IMR-90 (cell line): ENCODE data around the gene CPNE6. TPM values are rescaled to one million over a fixed set of nuclear protein-coding genes. Genes with fewer than 3 reads are reported as not detected.

Source experiments
- ATAC-seq: fragments of 200-7000 bp; cut with Tn5 transposase; 2 replicates; pipeline ENCODE4 v1.9.1; 2020; ENCODE audit warnings: low read depth, mild to moderate bottlenecking, moderate library complexity
- BruUV-seq: library from RNA; stranded (reverse); fragments of 400-500 nt; replicated peaks from 2 replicates; lab custom pipeline; 2021; lab: Mats Ljungman, UMichigan
- CTCF ChIA-PET: fragments of 300-600 bp; formaldehyde crosslinking; extraction: SDS; loops from one replicate; lab custom pipeline; 2021; ENCODE audit warnings: antibody characterized with exemption; lab: Yijun Ruan, JAX
- POLR2A ChIA-PET: fragments of 300-600 bp; sonication (Branson Sonifier 250); formaldehyde crosslinking; loops from one replicate; lab custom pipeline; 2022; ENCODE audit warnings: antibody characterized with exemption; ENCODE audit not compliant: unreplicated experiment; lab: Charles Lee
- DNase-seq: peaks from one replicate; pipeline ENCODE4 v3.0.0; 2013
- H2AFZ ChIP-seq: replicated peaks from 2 replicates; pipeline ENCODE3; 2013; ENCODE audit warnings: low read length, mild to moderate bottlenecking; ENCODE audit not compliant: poor library complexity
- H2AK5ac ChIP-seq: 2 replicates; pipeline ENCODE4 v1.6.1; 2013; ENCODE audit warnings: low read depth, low read length, inconsistent platforms
- H2AK9ac ChIP-seq: replicated peaks from 2 replicates; pipeline ENCODE3; 2013; ENCODE audit warnings: mild to moderate bottlenecking, low read depth, low read length, moderate library complexity; ENCODE audit not compliant: poor library complexity
- H2BK120ac ChIP-seq: 2 replicates; pipeline ENCODE4 v1.6.1; 2013; ENCODE audit warnings: low read depth, low read length, inconsistent platforms
- H2BK15ac ChIP-seq: 3 replicates; pipeline ENCODE4 v1.6.1; 2013; ENCODE audit warnings: low read depth, low read length, inconsistent platforms
- H2BK20ac ChIP-seq: 2 replicates; pipeline ENCODE4 v1.6.1; 2013; ENCODE audit warnings: low read depth, mild to moderate bottlenecking, inconsistent platforms, low read length, moderate library complexity
- H2BK5ac ChIP-seq: 2 replicates; pipeline ENCODE4 v1.6.1; 2013; ENCODE audit warnings: mild to moderate bottlenecking, low read depth, low read length, inconsistent platforms; ENCODE audit not compliant: poor library complexity, severe bottlenecking
- H3K14ac ChIP-seq: replicated peaks from 2 replicates; pipeline ENCODE4 v1.6.1; 2013; ENCODE audit warnings: low read depth, low read length, inconsistent platforms
- H3K18ac ChIP-seq: 2 replicates; pipeline ENCODE4 v1.6.1; 2013; ENCODE audit warnings: low read depth, low read length, control low read depth
- H3K23ac ChIP-seq: 2 replicates; pipeline ENCODE4 v1.6.1; 2013; ENCODE audit warnings: low read depth, low read length, inconsistent platforms
- H3K27ac ChIP-seq: 2 replicates; pipeline ENCODE4 v1.5.1; 2013; ENCODE audit warnings: mild to moderate bottlenecking, control low read depth, low read length; ENCODE audit not compliant: insufficient read depth
- H3K27me3 ChIP-seq: 2 replicates; pipeline ENCODE4 v1.6.1; 2013; ENCODE audit warnings: low read length; ENCODE audit not compliant: control insufficient read depth, insufficient read depth
- H3K36me3 ChIP-seq: 2 replicates; pipeline ENCODE4 v1.6.1; 2013; ENCODE audit warnings: low read length, mixed read lengths; ENCODE audit not compliant: control insufficient read depth, insufficient read depth
- H3K4ac ChIP-seq: 2 replicates; pipeline ENCODE4 v1.6.1; 2013; ENCODE audit warnings: low read depth, low read length, inconsistent platforms
- H3K4me1 ChIP-seq: 2 replicates; pipeline ENCODE4 v1.6.1; 2013; ENCODE audit warnings: low read length, mixed read lengths; ENCODE audit not compliant: control insufficient read depth, insufficient read depth
- H3K4me2 ChIP-seq: 2 replicates; pipeline ENCODE4 v1.6.1; 2013; ENCODE audit warnings: low read depth, mild to moderate bottlenecking, control low read depth, low read length, moderate library complexity
- H3K4me3 ChIP-seq: 2 replicates; pipeline ENCODE4 v1.5.1; 2013; ENCODE audit warnings: low read depth, mild to moderate bottlenecking, control low read depth, low read length, moderate library complexity; ENCODE audit not compliant: insufficient read depth
- H3K56ac ChIP-seq: 2 replicates; pipeline ENCODE4 v1.6.1; 2013; ENCODE audit warnings: low read length, inconsistent platforms; ENCODE audit not compliant: insufficient read depth; ENCODE audit errors: extremely low read depth
- H3K79me1 ChIP-seq, 2 experiments: 2 replicates each; pipeline ENCODE4 v1.6.1; 2013; ENCODE audit warnings: low read length in 2 of 2, inconsistent platforms in 1 of 2, low read depth in 1 of 2
- H3K9ac ChIP-seq: 2 replicates; pipeline ENCODE4 v1.6.1; 2013; ENCODE audit warnings: low read depth, low read length, control low read depth
- H3K9me1 ChIP-seq: 2 replicates; pipeline ENCODE4 v1.6.1; 2013; ENCODE audit warnings: low read length, inconsistent platforms; ENCODE audit not compliant: insufficient read depth
- H3K9me3 ChIP-seq: 2 replicates; pipeline ENCODE4 v1.6.1; 2013; ENCODE audit warnings: low read length; ENCODE audit not compliant: control insufficient read depth, insufficient read depth
- H4K20me1 ChIP-seq: 2 replicates; pipeline ENCODE4 v1.6.1; 2013; ENCODE audit warnings: low read length, inconsistent platforms; ENCODE audit not compliant: insufficient read depth
- H4K5ac ChIP-seq: 2 replicates; pipeline ENCODE4 v1.6.1; 2013; ENCODE audit warnings: mild to moderate bottlenecking, low read depth, low read length, control low read depth
- H4K8ac ChIP-seq, 2 experiments: 2 replicates each; pipeline ENCODE4 v1.6.1; 2013; ENCODE audit warnings: low read depth in 2 of 2, low read length in 2 of 2, control low read depth in 1 of 2, inconsistent platforms in 1 of 2
- H4K91ac ChIP-seq: 2 replicates; pipeline ENCODE4 v1.6.1; 2013; ENCODE audit warnings: low read depth, low read length, inconsistent platforms; ENCODE audit not compliant: insufficient read depth
- BHLHE40 ChIP-seq: fragments of 150-350 bp; IDR thresholded peaks from 2 replicates; pipeline ENCODE4 v1.6.1; 2016; ENCODE audit warnings: mild to moderate bottlenecking, low read depth, low read length
- CEBPB ChIP-seq: IDR thresholded peaks from 2 replicates; pipeline ENCODE4 v1.6.1; 2012; ENCODE audit warnings: low read depth, low read length, improper control_type of control experiment
- CHD1 ChIP-seq: IDR thresholded peaks from 2 replicates; pipeline ENCODE4 v1.6.1; 2012; ENCODE audit warnings: low read depth, low read length, improper control_type of control experiment
- FOS ChIP-seq: fragments of 150-350 bp; IDR thresholded peaks from 2 replicates; pipeline ENCODE4 v1.6.1; 2016; ENCODE audit warnings: low read depth, low read length
- MAFK ChIP-seq: IDR thresholded peaks from 2 replicates; pipeline ENCODE4 v1.6.1; 2012; ENCODE audit warnings: low read depth, low read length, improper control_type of control experiment
- MAZ ChIP-seq: IDR thresholded peaks from 2 replicates; pipeline ENCODE4 v1.6.1; 2012; ENCODE audit warnings: low read depth, mild to moderate bottlenecking, low read length, improper control_type of control experiment, moderate library complexity, borderline replicate concordance
- MXI1 ChIP-seq: IDR thresholded peaks from 2 replicates; pipeline ENCODE4 v1.6.1; 2012; ENCODE audit warnings: low read depth, mild to moderate bottlenecking, low read length, moderate library complexity, borderline replicate concordance
- NFE2L2 ChIP-seq: fragments of 150-350 bp; IDR thresholded peaks from 2 replicates; pipeline ENCODE4 v1.6.1; 2016; ENCODE audit warnings: low read depth, mild to moderate bottlenecking, low read length
- POLR2A ChIP-seq: IDR thresholded peaks from 2 replicates; pipeline ENCODE4 v1.6.1; 2012; ENCODE audit warnings: mild to moderate bottlenecking, low read depth, low read length
- RAD21 ChIP-seq: IDR thresholded peaks from 2 replicates; pipeline ENCODE4 v1.6.1; 2012; ENCODE audit warnings: low read length, improper control_type of control experiment
- RCOR1 ChIP-seq: IDR thresholded peaks from 2 replicates; pipeline ENCODE4 v1.6.1; 2012; ENCODE audit warnings: mild to moderate bottlenecking, low read length, improper control_type of control experiment; ENCODE audit not compliant: insufficient replicate concordance
- RFX5 ChIP-seq: IDR thresholded peaks from 2 replicates; pipeline ENCODE4 v1.8.0; 2012; ENCODE audit warnings: low read depth, mild to moderate bottlenecking, low read length, moderate library complexity
- SMC3 ChIP-seq: fragments of 150-350 bp; IDR thresholded peaks from 2 replicates; pipeline ENCODE4 v1.6.1; 2016; ENCODE audit warnings: low read depth, mild to moderate bottlenecking, antibody characterized with exemption, low read length, moderate library complexity
- WGBS, 2 experiments: methylation state at CpG; one replicate each; pipeline versions ENCODE4 v1.1.5 to v1.1.7; 2013; ENCODE audit warnings: missing lambda C conversion rate in 2 of 2; ENCODE audit not compliant: insufficient read length in 1 of 2; ENCODE audit errors: extremely low coverage in 2 of 2; 5-methylcytosine and 5-hydroxymethylcytosine counted together
- dilution Hi-C: fragments of 300-500 bp; cut with HindIII; formaldehyde crosslinking; loops from one replicate; pipeline ENCODE4 v1.14.3; 2018; ENCODE audit warnings: low sequenced_read_pairs; ENCODE audit not compliant: unreplicated experiment
- in situ Hi-C: fragments of 300-500 bp; cut with MboI; formaldehyde crosslinking; loops from 3 replicates; pipeline ENCODE4 v1.14.3; 2019; ENCODE audit warnings: low sequenced_read_pairs, inconsistent platforms, mixed read lengths
- intact Hi-C: fragments of 100-400 bp; cut with micrococcal nuclease; formaldehyde crosslinking; loops from 2 replicates; pipeline ENCODE4 v1.10.0; 2022
- polyA plus RNA-seq, 3 experiments: library from polyadenylated mRNA; depleted of rRNA; stranded (reverse); fragments of >200 nt; gene quantifications; 2 replicates each; pipeline ENCODE4 v1.2.3, GENCODE V29; 2012; ENCODE audit warnings: low replicate concordance in 1 of 3
- total RNA-seq: library from RNA; depleted of rRNA; stranded (reverse); fragments of >200 nt; gene quantifications from 2 replicates; pipeline ENCODE4 v1.2.3, GENCODE V29; 2012
- TF ChIP-seq, protein P1 (sequence below): fragments of 150-350 bp; IDR thresholded peaks from 2 replicates; pipeline ENCODE4 v1.6.1; 2017; ENCODE audit warnings: mild to moderate bottlenecking, antibody characterized with exemption, low read length, low read depth
- TF ChIP-seq, protein P2 (sequence below): fragments of 150-350 bp; IDR thresholded peaks from 2 replicates; pipeline ENCODE4 v1.6.1; 2016; ENCODE audit warnings: low read depth, mild to moderate bottlenecking, low read length, moderate library complexity, borderline replicate concordance
- TF ChIP-seq, protein P3 (sequence below): conservative IDR thresholded peaks from 2 replicates; pipeline ENCODE4 v1.5.1; 2012; ENCODE audit warnings: mild to moderate bottlenecking, low read depth, low read length, improper control_type of control experiment

Gene CPNE6
- total and polyA plus RNA-seq, 2 of the 4 experiments (the other 2 are of a cell fraction): not detected

DNA sequence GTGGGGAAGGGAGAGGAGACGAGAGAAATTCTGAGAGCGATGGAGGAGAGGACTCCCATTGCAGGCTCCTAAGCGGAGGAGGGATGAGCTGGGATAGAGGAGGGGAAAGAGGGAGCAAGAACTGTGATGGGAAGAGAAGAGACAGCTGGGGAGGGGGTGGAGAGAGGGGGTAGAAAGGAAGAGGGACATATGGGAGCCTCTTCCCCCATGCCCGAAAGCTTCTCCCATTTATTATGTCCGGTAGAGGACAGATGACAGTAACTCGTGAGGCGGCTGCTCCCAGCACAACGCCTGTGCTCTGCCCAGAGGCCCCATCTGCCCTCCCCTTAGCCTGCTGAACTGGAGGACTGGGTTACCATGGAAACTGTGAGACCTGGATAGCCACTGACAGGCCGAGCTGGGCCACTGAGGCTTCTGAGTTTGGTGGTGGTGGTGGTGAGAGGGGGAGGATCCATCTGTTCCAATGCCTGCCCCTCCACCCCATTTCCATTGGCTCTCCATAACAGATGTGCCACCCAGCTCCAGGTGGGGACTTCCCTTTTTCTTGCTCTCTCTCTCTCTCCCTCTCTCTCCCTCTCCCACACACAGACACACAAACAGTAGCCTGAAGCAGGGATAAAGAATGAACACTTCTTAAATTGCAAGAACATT, 8.3 kb downstream of the CPNE6 start:
- DNase-seq (no peak), ATAC-seq (no peak)
- Histone ChIP-seq H3K9ac (no peak overlapping the region), H4K8ac (no peak overlapping the region), H3K9me3 (no peaks in the 10 kb centered on the region), H3K4ac (no peak overlapping the region), H2AK9ac (no peak overlapping the region), H3K9me1 (no peaks in the 10 kb centered on the region), H2BK20ac (no peak overlapping the region), H3K36me3 (no peaks in the 10 kb centered on the region), H3K27ac (no peak overlapping the region), H3K56ac (no peak overlapping the region), H4K5ac (no peak overlapping the region), H3K79me1 (no peaks in the 10 kb centered on the region), H3K4me1 (peaks cover 2% of the 10 kb centered on the region; the same call in 1 of the 2 replicates), H2BK15ac (no peak overlapping the region), H2BK120ac (no peak overlapping the region), H3K18ac (no peak overlapping the region), H3K27me3 (peaks cover 93% of the 10 kb centered on the region), H2AK5ac (no peak overlapping the region), H4K91ac (no peak overlapping the region), H3K4me2 (no peak overlapping the region), H3K23ac (no peak overlapping the region), H2AFZ (no peak overlapping the region), H2BK5ac (no peak overlapping the region), H3K14ac (no peak overlapping the region), H3K4me3 (no peak overlapping the region), H4K20me1 (no peaks in the 10 kb centered on the region; the same call in 1 of the 2 replicates)
- CTCF ChIA-PET: interaction anchor here (1.0 to 1.5 kb wide), 3 partner anchors 22 to 29 kb away, joined by 3 to 5 read pairs (median 3); no protein-coding TSS in a partner anchor
- 20% methylated on average over 2 of the region's 9 CpGs; no CpG with 5 or more reads in 1 of the 2 experiments for WGBS, 2 experiments
- TF ChIP-seq, protein P1, sequence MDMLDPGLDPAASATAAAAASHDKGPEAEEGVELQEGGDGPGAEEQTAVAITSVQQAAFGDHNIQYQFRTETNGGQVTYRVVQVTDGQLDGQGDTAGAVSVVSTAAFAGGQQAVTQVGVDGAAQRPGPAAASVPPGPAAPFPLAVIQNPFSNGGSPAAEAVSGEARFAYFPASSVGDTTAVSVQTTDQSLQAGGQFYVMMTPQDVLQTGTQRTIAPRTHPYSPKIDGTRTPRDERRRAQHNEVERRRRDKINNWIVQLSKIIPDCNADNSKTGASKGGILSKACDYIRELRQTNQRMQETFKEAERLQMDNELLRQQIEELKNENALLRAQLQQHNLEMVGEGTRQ: no peak
- TF ChIP-seq NFE2L2 (no peak), SMC3 (no peak), POLR2A (no peak), BHLHE40 (no peak), CEBPB (no peak), MXI1 (no peak), RCOR1 (no peak), RAD21 (no peak), MAZ (no peak), CHD1 (no peak), MAFK (no peak), RFX5 (no peak), FOS (no peak)
- TF ChIP-seq, protein P2, sequence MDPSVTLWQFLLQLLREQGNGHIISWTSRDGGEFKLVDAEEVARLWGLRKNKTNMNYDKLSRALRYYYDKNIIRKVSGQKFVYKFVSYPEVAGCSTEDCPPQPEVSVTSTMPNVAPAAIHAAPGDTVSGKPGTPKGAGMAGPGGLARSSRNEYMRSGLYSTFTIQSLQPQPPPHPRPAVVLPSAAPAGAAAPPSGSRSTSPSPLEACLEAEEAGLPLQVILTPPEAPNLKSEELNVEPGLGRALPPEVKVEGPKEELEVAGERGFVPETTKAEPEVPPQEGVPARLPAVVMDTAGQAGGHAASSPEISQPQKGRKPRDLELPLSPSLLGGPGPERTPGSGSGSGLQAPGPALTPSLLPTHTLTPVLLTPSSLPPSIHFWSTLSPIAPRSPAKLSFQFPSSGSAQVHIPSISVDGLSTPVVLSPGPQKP: no peak
- TF ChIP-seq, protein P3, sequence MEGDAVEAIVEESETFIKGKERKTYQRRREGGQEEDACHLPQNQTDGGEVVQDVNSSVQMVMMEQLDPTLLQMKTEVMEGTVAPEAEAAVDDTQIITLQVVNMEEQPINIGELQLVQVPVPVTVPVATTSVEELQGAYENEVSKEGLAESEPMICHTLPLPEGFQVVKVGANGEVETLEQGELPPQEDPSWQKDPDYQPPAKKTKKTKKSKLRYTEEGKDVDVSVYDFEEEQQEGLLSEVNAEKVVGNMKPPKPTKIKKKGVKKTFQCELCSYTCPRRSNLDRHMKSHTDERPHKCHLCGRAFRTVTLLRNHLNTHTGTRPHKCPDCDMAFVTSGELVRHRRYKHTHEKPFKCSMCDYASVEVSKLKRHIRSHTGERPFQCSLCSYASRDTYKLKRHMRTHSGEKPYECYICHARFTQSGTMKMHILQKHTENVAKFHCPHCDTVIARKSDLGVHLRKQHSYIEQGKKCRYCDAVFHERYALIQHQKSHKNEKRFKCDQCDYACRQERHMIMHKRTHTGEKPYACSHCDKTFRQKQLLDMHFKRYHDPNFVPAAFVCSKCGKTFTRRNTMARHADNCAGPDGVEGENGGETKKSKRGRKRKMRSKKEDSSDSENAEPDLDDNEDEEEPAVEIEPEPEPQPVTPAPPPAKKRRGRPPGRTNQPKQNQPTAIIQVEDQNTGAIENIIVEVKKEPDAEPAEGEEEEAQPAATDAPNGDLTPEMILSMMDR: no peak
- in situ Hi-C loops: no loop called here
- intact Hi-C loops: no loop called here
- POLR2A ChIA-PET: no interaction called here
- dilution Hi-C loops: no loop called here
- BruUV-seq: no TSS peak
